AG10803 (cell line): ENCODE measurements around the gene MARCKSL1.
"Not testable (repeated sequence)": the region's sequence is repeated elsewhere in the genome, so short reads cannot be mapped to it uniquely, and the experiment has no call there.

ENCODE experiments used
- DNase-seq: peaks from one replicate; pipeline ENCODE4 v3.0.0; 2010; ENCODE audit warnings: low read depth
- H3K4me3 ChIP-seq: 2 replicates; pipeline ENCODE4 v1.5.1; 2011; ENCODE audit warnings: mild to moderate bottlenecking, low read length, control low read depth
- CTCF ChIP-seq: conservative IDR thresholded peaks from 2 replicates; pipeline ENCODE4 v1.5.1; 2011; ENCODE audit warnings: mild to moderate bottlenecking, low read length, control low read depth, inconsistent platforms

Gene MARCKSL1

GRCh38 chr1:32289256-32289655, 46.8 kb downstream of the MARCKSL1 start:
- DNase-seq = no peak
- no peak overlapping the region for H3K4me3 ChIP-seq
- no peak for TF ChIP-seq CTCF

GRCh38 chr1:32286763-32287162, 49.3 kb downstream of the MARCKSL1 start:
- no peak for TF ChIP-seq CTCF
- no peak for DNase-seq
- H3K4me3 ChIP-seq = no peak overlapping the region

GRCh38 chr1:32285658-32286057, 50.4 kb downstream of the MARCKSL1 start:
- no peak for TF ChIP-seq CTCF
- no peak for DNase-seq
- no peak overlapping the region for H3K4me3 ChIP-seq

- H3K4me3 ChIP-seq, DNase-seq: not testable (repeated sequence)
Observed at GRCh38 chr1:32284777-32285176, 51.3 kb downstream of the MARCKSL1 start.
